NCI-H187 (cell line): Measurements from ENCODE around the gene CEBPA.
"Not testable (repeated sequence)": the region's sequence is repeated elsewhere in the genome, so short reads cannot be mapped to it uniquely, and the experiment has no call there.

Source experiments
- DNase-seq, 2 experiments: peaks; one replicate each; lab custom pipeline; 2025; lab: John Stamatoyannopoulos, UW

CEBPA gene

DNA sequence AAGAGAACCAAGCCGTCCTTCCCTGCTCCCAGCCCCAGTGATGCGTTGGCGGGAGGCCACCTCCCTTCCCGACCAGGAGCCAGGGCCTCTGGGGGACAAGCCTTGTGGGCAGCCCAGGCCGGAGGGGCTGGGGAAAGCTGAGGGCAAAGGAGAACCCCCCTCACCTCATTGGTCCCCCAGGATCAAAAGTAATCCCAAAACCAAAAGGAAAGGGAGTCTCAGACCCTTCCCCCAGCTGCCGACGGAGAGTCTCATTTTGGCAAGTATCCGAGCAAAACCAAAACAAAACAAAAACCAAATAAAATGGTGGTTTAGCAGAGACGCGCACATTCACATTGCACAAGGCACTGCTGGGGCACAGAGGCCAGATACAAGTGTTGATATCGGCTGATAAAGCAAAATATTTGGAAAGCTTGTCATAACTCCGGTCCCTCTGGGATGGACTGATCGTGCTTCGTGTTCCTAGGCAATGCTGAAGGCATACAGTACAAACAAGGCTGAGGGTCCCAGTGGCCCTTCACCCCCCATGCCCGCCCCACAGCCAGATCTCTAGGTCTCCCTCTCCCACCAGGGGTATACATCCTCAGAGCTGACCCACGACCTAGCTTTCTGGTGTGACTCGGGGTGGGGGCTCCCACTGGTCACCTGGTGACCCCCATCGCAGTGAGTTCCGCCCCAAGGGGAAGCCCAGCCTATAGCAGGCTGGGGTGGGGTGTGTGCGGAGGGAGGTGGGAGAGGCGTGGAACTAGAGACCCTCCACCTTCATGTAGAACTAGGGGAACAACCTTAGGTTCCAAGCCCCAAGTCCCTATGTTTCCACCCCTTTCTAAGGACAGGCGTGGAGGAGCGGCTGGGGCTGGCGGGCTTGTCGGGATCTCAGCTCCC lies 2.1 kb downstream of the CEBPA start:
- no peak for DNase-seq

GRCh38 chr19:33299051-33299688 lies 3.2 kb downstream of the CEBPA start:
- DNase-seq, result no peak

GRCh38 chr19:33298146-33298911 lies 4.0 kb downstream of the CEBPA start:
- no peak for DNase-seq

GRCh38 chr19:33297401-33298145 lies 4.8 kb downstream of the CEBPA start:
- DNase-seq, result no peak

DNA sequence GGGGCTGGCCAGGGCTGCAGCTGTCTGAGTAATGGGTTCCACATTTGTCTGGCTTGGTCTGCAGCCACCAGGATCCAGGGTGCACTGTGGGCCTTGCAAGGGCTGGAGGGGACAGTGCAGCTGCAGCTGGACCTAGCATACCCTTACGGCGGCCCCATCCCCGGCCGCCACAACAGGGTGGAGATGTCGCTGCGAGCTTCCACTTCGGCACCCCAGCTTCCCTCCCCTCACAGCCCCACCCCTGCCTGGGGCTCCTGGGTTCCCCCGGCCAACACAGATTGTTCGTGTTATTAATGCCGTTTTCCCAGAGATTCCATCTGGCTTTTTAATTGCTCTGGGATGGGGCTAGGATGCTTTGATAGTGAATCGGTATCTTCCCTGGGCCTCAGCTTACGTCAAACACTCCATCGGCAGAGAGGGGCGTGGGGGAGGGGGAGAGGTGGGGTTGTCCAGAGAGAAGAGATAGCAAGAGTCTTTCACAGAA lies 5.8 kb downstream of the CEBPA start:
- DNase-seq, result no peak

- DNase-seq, result no peak
These were observed 6.5 kb downstream of the CEBPA start for GRCh38 chr19:33295621-33296487.

- not testable (repeated sequence) for DNase-seq
These were observed 7.3 kb downstream of the CEBPA start for GRCh38 chr19:33295046-33295445.

- DNase-seq, result no peak
These were observed 8.1 kb downstream of the CEBPA start for GRCh38 chr19:33294058-33294798.

GRCh38 chr19:33293255-33294057 lies 8.9 kb downstream of the CEBPA start:
- no peak for DNase-seq

- DNase-seq, result peak in 1 of 2 experiments; percentile 34
These were observed 9.6 kb downstream of the CEBPA start for GRCh38 chr19:33292595-33293254.

DNA sequence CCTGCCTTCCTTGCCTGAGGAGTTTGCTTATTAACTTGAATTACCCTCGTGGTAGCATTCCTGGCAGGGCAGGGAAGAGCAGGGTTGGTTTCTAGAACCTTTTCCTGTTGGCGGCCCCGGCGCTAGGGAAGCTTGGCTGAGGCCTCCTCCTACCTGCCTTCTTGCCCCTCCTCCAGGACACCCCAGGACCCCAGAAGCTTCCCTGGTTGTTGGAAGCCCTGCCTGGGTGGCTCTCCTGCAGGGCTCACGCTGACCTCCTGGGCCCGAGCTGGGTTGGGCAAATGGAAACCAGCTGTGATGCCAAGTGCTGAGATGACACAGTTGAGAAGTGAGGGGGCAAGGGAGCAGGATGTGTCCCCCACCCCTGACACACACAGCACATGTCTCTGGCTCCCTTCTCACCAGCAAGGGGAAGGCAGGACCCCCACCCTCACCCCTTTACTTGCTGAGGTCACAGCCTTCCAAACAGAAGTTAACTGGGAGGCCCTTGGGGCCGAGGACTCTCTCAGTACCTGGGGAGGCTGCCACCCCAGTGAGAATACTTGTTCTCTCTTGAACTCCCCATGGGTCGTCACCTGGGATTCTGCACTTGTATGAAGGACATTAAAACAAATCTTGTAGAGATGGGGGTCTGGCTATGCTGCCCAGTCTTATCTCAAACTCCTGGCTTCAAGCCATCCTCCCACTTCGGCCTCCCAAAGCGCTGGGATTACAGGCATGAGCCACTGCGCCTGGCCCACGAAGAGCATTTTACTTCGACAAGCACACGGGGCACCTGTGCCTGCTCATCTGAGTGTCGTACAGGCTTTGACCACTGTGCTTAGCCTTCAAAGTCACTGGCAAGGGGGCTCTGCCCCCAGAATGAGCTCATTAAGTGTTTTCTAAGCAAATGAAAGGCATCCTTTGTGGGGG lies 10.5 kb downstream of the CEBPA start:
- no peak for DNase-seq

DNA sequence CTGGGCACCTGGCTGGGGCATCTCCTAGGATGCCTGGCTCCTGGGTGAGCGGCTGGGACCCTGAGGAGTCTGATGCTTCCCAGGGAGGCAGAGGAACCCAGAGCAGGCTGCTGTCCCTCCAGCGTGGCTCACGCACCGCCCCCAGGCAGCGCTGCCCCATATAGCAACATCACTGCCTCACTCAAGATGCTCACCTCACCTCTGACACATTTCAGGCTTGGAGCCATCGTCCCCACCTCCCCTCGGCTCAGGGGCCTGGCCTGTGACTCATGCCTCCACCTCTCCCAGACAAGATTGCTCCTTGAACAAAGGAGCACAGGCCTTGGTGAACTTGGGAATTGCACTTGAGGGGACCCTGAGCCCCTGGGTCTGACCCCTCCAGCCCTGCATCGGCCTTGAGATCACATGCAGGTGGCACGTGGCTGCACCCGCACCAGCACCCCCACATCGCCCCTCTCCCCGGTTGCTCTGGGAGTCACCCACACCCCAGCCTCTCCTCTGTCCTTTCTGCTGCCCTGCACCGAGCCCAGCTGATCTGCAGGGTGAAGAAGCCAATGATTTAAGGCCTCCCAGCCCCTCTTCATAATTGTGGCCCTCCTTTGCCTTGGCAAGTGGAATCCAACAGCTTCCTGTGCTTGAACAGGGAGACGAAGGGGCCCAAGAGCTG lies 11.2 kb downstream of the CEBPA start:
- no peak for DNase-seq

GRCh38 chr19:33290082-33290815 lies 12.1 kb downstream of the CEBPA start:
- DNase-seq, result no peak

DNA sequence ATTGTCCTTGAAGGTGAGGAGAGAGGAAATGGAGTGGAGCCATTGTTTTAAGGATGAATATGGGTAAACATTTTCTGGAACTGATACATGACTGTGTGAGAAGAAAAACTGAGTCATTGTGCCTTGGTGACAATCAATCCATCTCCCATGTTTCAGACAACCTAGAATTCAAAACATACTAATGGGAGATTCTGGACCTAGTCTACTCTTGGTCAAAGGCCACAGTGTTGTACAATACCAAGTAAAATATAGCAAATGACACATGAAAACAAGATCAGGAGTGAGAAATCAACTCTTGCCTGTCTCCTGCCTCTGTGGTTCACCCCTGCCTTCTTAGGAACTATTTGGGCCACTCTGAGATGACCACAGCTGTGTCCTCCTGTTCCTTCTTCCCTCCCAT lies 13.1 kb downstream of the CEBPA start:
- no peak for DNase-seq

DNA sequence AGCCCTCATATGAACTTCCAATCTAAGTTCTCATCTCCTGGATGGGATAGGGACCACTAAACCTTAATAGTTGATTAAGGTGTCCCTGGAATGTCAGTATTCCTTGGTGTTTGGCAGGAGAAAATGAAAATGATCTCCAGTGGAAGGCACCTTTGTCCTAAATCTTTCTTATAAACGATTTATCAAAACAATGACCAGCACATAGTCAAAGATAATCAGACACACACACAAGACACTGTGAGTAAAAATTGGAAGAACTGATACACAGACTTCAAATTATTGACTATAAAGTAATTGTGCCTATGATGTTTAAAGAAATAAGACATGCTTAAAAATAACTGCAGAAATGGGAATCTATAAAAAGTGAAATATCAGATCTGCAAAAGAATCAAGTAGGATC lies 13.7 kb downstream of the CEBPA start:
- DNase-seq, result no peak

- DNase-seq, result no peak
These were observed 14.4 kb downstream of the CEBPA start for GRCh38 chr19:33287927-33288326.
